Measurements from ENCODE around the gene CSF3R.

- TF ChIP-seq, protein P1, sequence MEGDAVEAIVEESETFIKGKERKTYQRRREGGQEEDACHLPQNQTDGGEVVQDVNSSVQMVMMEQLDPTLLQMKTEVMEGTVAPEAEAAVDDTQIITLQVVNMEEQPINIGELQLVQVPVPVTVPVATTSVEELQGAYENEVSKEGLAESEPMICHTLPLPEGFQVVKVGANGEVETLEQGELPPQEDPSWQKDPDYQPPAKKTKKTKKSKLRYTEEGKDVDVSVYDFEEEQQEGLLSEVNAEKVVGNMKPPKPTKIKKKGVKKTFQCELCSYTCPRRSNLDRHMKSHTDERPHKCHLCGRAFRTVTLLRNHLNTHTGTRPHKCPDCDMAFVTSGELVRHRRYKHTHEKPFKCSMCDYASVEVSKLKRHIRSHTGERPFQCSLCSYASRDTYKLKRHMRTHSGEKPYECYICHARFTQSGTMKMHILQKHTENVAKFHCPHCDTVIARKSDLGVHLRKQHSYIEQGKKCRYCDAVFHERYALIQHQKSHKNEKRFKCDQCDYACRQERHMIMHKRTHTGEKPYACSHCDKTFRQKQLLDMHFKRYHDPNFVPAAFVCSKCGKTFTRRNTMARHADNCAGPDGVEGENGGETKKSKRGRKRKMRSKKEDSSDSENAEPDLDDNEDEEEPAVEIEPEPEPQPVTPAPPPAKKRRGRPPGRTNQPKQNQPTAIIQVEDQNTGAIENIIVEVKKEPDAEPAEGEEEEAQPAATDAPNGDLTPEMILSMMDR (conservative IDR thresholded peaks at IDR 0.05; ENCODE audit: low read depth, low read length): peak; percentile 48
- TF ChIP-seq EZH2 (IDR thresholded peaks at IDR 0.05; ENCODE audit: low read length, unreplicated experiment): no peak
- no peak for TF ChIP-seq EZH2phosphoT487 (IDR thresholded peaks at IDR 0.05; ENCODE audit: borderline replicate concordance, low read length)
These were observed 45.9 kb upstream of the CSF3R start for GRCh38 chr1:36528361-36529349.

All from PC-3 (cell line).